Smooth muscle cell (in vitro differentiated cells): ENCODE results near the gene FRYL. TPM values are rescaled to one million over a fixed set of nuclear protein-coding genes. Genes with fewer than 3 reads are reported as not detected.
"Not testable (repeated sequence)": the region's sequence is repeated elsewhere in the genome, so short reads cannot be mapped to it uniquely, and the experiment has no call there.

Source experiments
- DNase-seq: peaks from one replicate; lab custom pipeline; 2025; ENCODE audit not compliant: unreplicated experiment; lab: John Stamatoyannopoulos, UW
- H2AFZ ChIP-seq: fragments of 200-600 bp; sonication (generic); 2 replicates; pipeline ENCODE4 v1.6.0; 2016; ENCODE audit warnings: antibody characterized with exemption, low read depth, mild to moderate bottlenecking
- H3F3A ChIP-seq: fragments of 200-600 bp; sonication (generic); 2 replicates; pipeline ENCODE4 v1.6.0; 2017; ENCODE audit warnings: antibody characterized with exemption, low read depth
- H3K27ac ChIP-seq: fragments of 200-600 bp; sonication (generic); 2 replicates; pipeline ENCODE4 v1.5.1; 2016; ENCODE audit warnings: low read depth, mild to moderate bottlenecking
- H3K27me3 ChIP-seq: fragments of 200-600 bp; sonication (generic); 2 replicates; pipeline ENCODE4 v1.6.1; 2016; ENCODE audit warnings: low read depth, mild to moderate bottlenecking
- H3K36me3 ChIP-seq: fragments of 200-600 bp; sonication (generic); 2 replicates; pipeline ENCODE4 v1.5.1; 2016; ENCODE audit warnings: low read depth
- H3K4me1 ChIP-seq: fragments of 200-600 bp; sonication (generic); 2 replicates; pipeline ENCODE4 v1.5.1; 2016; ENCODE audit warnings: low read depth
- H3K4me2 ChIP-seq: fragments of 200-600 bp; sonication (generic); 2 replicates; pipeline ENCODE4 v1.6.0; 2016; ENCODE audit warnings: mild to moderate bottlenecking
- H3K4me3 ChIP-seq: fragments of 200-600 bp; sonication (generic); 2 replicates; pipeline ENCODE4 v1.5.1; 2016; ENCODE audit warnings: mild to moderate bottlenecking
- H3K79me2 ChIP-seq: fragments of 200-600 bp; sonication (generic); 2 replicates; pipeline ENCODE4 v1.6.0; 2016; ENCODE audit warnings: low read depth, mild to moderate bottlenecking
- H3K9ac ChIP-seq: fragments of 200-600 bp; sonication (generic); 2 replicates; pipeline ENCODE4 v1.6.0; 2016; ENCODE audit warnings: low read depth
- H3K9me3 ChIP-seq: fragments of 200-600 bp; sonication (generic); replicated peaks from 2 replicates; pipeline ENCODE4 v1.5.1; 2016; ENCODE audit warnings: low read depth
- H4K20me1 ChIP-seq: fragments of 200-600 bp; sonication (generic); 2 replicates; pipeline ENCODE4 v1.6.0; 2016; ENCODE audit warnings: low read depth
- WGBS: methylation state at CpG from one replicate; pipeline ENCODE4 v1.1.7; 2016; ENCODE audit warnings: low lambda C conversion rate; 5-methylcytosine and 5-hydroxymethylcytosine counted together
- polyA plus RNA-seq: library from polyadenylated mRNA; unstranded; fragments of >200 nt; fragmentation: Nextera tagmentation; extraction: Ambion mirVana; gene quantifications from 2 replicates; pipeline ENCODE4 v1.2.1, GENCODE V29; 2016
- total RNA-seq: library from RNA; depleted of rRNA; stranded (reverse); fragments of >200 nt; gene quantifications from 2 replicates; pipeline ENCODE4 v1.2.3, GENCODE V29; 2014
- TF ChIP-seq, protein P1 (sequence below): fragments of 200-600 bp; sonication (generic); IDR thresholded peaks from 2 replicates; pipeline ENCODE4 v1.5.1; 2017; ENCODE audit warnings: borderline replicate concordance, mild to moderate bottlenecking, antibody characterized with exemption; ENCODE audit not compliant: insufficient read depth, poor library complexity, severe bottlenecking

The FRYL gene
- total and polyA plus RNA-seq, 2 experiments from 2014 or later, result 14.9 to 56.6 TPM

DNA sequence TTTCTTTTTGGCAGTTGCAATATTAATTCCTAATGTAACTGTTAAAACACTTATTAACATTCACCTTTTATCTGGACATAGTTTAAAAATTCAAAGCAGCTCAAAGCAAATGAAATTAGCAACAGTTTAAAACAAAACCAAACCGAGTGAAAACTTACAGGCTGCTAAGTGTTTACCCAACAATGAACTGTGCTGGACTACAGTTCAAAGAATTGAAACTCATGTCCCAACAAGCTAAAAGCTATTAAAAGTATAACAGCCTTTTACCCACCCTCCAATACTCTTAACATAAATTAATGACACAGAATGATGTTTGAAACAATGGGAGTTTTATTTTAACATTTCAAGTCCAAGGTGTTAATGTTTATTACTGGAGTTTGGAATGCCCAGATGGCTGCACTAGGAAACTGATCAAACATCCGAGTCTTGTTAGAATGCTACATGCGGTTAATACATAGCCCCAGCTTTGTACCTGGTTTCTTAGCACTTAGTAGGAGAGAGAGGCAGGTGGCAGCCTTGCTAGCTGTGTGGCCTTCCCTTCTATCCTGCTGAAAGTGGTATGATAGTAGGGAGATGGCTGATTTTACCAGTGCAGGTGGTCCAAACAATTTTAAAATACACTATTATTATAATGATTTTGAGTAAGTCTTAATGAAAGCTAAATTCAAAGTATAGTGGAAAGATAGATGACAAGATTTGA lies 21.1 kb upstream of the FRYL start:
- Histone ChIP-seq H3K79me2 (no peaks in the 10 kb centered on the region), H3K4me2 (no peak overlapping the region), H4K20me1 (no peaks in the 10 kb centered on the region), H3K9me3 (no peaks in the 10 kb centered on the region), H2AFZ (no peak overlapping the region), H3K36me3 (no peaks in the 10 kb centered on the region), H3K9ac (no peak overlapping the region), H3K27me3 (no peaks in the 10 kb centered on the region), H3F3A (no peaks in the 10 kb centered on the region), H3K4me3 (no peak overlapping the region), H3K27ac (no peak overlapping the region), H3K4me1 (no peaks in the 10 kb centered on the region)
- TF ChIP-seq, protein P1, sequence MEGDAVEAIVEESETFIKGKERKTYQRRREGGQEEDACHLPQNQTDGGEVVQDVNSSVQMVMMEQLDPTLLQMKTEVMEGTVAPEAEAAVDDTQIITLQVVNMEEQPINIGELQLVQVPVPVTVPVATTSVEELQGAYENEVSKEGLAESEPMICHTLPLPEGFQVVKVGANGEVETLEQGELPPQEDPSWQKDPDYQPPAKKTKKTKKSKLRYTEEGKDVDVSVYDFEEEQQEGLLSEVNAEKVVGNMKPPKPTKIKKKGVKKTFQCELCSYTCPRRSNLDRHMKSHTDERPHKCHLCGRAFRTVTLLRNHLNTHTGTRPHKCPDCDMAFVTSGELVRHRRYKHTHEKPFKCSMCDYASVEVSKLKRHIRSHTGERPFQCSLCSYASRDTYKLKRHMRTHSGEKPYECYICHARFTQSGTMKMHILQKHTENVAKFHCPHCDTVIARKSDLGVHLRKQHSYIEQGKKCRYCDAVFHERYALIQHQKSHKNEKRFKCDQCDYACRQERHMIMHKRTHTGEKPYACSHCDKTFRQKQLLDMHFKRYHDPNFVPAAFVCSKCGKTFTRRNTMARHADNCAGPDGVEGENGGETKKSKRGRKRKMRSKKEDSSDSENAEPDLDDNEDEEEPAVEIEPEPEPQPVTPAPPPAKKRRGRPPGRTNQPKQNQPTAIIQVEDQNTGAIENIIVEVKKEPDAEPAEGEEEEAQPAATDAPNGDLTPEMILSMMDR, result no peak
- 79% methylated on average over 3 of the region's 3 CpGs for WGBS
- no peak for DNase-seq

- not testable (repeated sequence) for H3K4me1 ChIP-seq, H4K20me1 ChIP-seq, H3K27ac ChIP-seq, DNase-seq, H3K4me3 ChIP-seq, H3K79me2 ChIP-seq, H3K27me3 ChIP-seq, H3K4me2 ChIP-seq, H3K36me3 ChIP-seq, H3F3A ChIP-seq, H3K9ac ChIP-seq, H2AFZ ChIP-seq, H3K9me3 ChIP-seq
- 84% methylated on average over 2 of the region's 2 CpGs for WGBS
Observed at GRCh38 chr4:48800155-48800554, 20.1 kb upstream of the FRYL start.

DNA sequence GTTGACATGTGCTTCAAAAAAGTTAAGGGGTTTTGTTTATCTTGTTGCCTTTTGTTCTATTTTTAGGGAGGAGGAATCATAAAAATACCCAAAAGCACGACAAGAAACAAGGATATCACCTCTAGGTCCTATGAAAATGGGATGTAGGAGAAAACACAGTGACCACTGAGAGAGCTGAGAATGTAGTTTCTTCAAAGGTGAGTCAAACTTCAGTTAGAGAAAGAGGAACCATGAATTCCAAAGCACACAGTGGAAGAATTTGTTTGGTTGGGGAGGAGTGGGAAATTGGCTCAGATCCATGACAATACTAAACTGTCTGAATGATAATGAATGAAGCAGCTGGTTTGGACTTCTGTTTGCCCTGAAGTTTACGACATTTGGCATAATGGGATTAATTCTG lies 19.1 kb upstream of the FRYL start:
- no peak for DNase-seq
- no peaks in the 10 kb centered on the region for H3K9me3 ChIP-seq
- H2AFZ ChIP-seq, result no peak overlapping the region
- no peak overlapping the region for H3K4me2 ChIP-seq
- no peak overlapping the region for H3K27ac ChIP-seq
- WGBS, result 72% methylated on average over 2 of the region's 2 CpGs
- H3K27me3 ChIP-seq, result no peaks in the 10 kb centered on the region
- no peaks in the 10 kb centered on the region for H3K79me2 ChIP-seq
- no peaks in the 10 kb centered on the region for H4K20me1 ChIP-seq
- H3K4me1 ChIP-seq, result no peaks in the 10 kb centered on the region
- no peaks in the 10 kb centered on the region for H3F3A ChIP-seq
- H3K9ac ChIP-seq, result no peak overlapping the region
- TF ChIP-seq, protein P1, result no peak
- H3K4me3 ChIP-seq, result no peak overlapping the region
- no peaks in the 10 kb centered on the region for H3K36me3 ChIP-seq

GRCh38 chr4:48798117-48798516 lies 18.0 kb upstream of the FRYL start:
- no peak overlapping the region for H3K4me3 ChIP-seq
- no peaks in the 10 kb centered on the region for H3K27me3 ChIP-seq
- no peaks in the 10 kb centered on the region for H3K79me2 ChIP-seq
- no peak overlapping the region for H3K4me2 ChIP-seq
- H3K4me1 ChIP-seq, result no peaks in the 10 kb centered on the region
- no peak overlapping the region for H2AFZ ChIP-seq
- H3K9ac ChIP-seq, result no peak overlapping the region
- TF ChIP-seq, protein P1, result no peak
- H4K20me1 ChIP-seq, result no peaks in the 10 kb centered on the region
- H3K9me3 ChIP-seq, result no peaks in the 10 kb centered on the region
- WGBS, result 93% methylated on average over 2 of the region's 2 CpGs
- H3K27ac ChIP-seq, result no peak overlapping the region
- no peaks in the 10 kb centered on the region for H3F3A ChIP-seq
- no peak for DNase-seq
- no peaks in the 10 kb centered on the region for H3K36me3 ChIP-seq
